Ectodermal cell (in vitro differentiated cells): Measurements from ENCODE around the gene PRKG2.
"Not testable (repeated sequence)": the region's sequence is repeated elsewhere in the genome, so short reads cannot be mapped to it uniquely, and the experiment has no call there.

Experiments
- H3K27ac ChIP-seq: 2 replicates; pipeline ENCODE4 v1.7.0; 2013; ENCODE audit warnings: mild to moderate bottlenecking, low read depth, low read length; ENCODE audit not compliant: insufficient read depth, poor library complexity, severe bottlenecking
- H3K27me3 ChIP-seq: 2 replicates; pipeline ENCODE4 v1.7.0; 2013; ENCODE audit warnings: mild to moderate bottlenecking, low read length; ENCODE audit not compliant: insufficient read depth, control insufficient read depth, poor library complexity, severe bottlenecking
- H3K36me3 ChIP-seq: one replicate; pipeline ENCODE4 v1.7.0; 2013; ENCODE audit warnings: low read length; ENCODE audit not compliant: control insufficient read depth, insufficient read depth
- H3K4me1 ChIP-seq: one replicate; pipeline ENCODE4 v1.7.0; 2013; ENCODE audit warnings: low read length; ENCODE audit not compliant: control insufficient read depth, insufficient read depth
- H3K4me3 ChIP-seq: 2 replicates; pipeline ENCODE4 v1.7.0; 2013; ENCODE audit warnings: low read depth, low read length, control low read depth; ENCODE audit not compliant: insufficient read depth
- H3K9me3 ChIP-seq: 2 replicates; pipeline ENCODE4 v1.7.0; 2013; ENCODE audit warnings: mild to moderate bottlenecking, low read length, moderate library complexity; ENCODE audit not compliant: control insufficient read depth
- WGBS, 2 experiments: methylation state at CpG; one replicate each; pipeline ENCODE4 v1.1.7; 2013; ENCODE audit warnings: missing lambda C conversion rate in 2 of 2; 5-methylcytosine and 5-hydroxymethylcytosine counted together

The PRKG2 gene

GRCh38 chr4:81162752-81163458, 52.1 kb downstream of the PRKG2 start:
- no peaks in the 10 kb centered on the region for H3K9me3 ChIP-seq
- no peak overlapping the region for H3K27ac ChIP-seq
- H3K36me3 ChIP-seq: no peaks in the 10 kb centered on the region
- no peak overlapping the region for H3K4me3 ChIP-seq
- H3K27me3 ChIP-seq: no peaks in the 10 kb centered on the region
- no peaks in the 10 kb centered on the region for H3K4me1 ChIP-seq
- 91% methylated on average over 4 of the region's 4 CpGs for WGBS, 2 experiments

- peak overlapping the region; percentile 6 for H3K4me3 ChIP-seq
- H3K4me1 ChIP-seq, H3K9me3 ChIP-seq, H3K27ac ChIP-seq, H3K27me3 ChIP-seq, H3K36me3 ChIP-seq: not testable (repeated sequence)
- WGBS, 2 experiments: 57 to 63% methylated on average over 26 to 28 of the region's 30 CpGs
Observed at GRCh38 chr4:81153714-81154323, 61.2 kb downstream of the PRKG2 start.

GRCh38 chr4:81152839-81153713, 61.9 kb downstream of the PRKG2 start:
- no peak overlapping the region for H3K4me3 ChIP-seq
- no peaks in the 10 kb centered on the region for H3K36me3 ChIP-seq
- no peaks in the 10 kb centered on the region for H3K9me3 ChIP-seq
- H3K27ac ChIP-seq: no peak overlapping the region
- H3K4me1 ChIP-seq: no peaks in the 10 kb centered on the region
- 100% methylated on average over 1 of the region's 1 CpG for WGBS, 2 experiments
- no peaks in the 10 kb centered on the region for H3K27me3 ChIP-seq

GRCh38 chr4:81149976-81150375, 65.0 kb downstream of the PRKG2 start:
- no peaks in the 10 kb centered on the region for H3K9me3 ChIP-seq
- H3K4me1 ChIP-seq: no peaks in the 10 kb centered on the region
- no peak overlapping the region for H3K4me3 ChIP-seq

GRCh38 chr4:81148576-81148975, 66.4 kb downstream of the PRKG2 start:
- Histone ChIP-seq H3K27me3 (no peaks in the 10 kb centered on the region), H3K4me3 (no peak overlapping the region), H3K27ac (no peak overlapping the region), H3K9me3 (no peaks in the 10 kb centered on the region), H3K36me3 (no peaks in the 10 kb centered on the region), H3K4me1 (no peaks in the 10 kb centered on the region)
- WGBS, 2 experiments: 95 to 98% methylated on average over 4 of the region's 6 CpGs

More at GRCh38 chr4:81149976-81150375, 65.0 kb downstream of the PRKG2 start:
- no peaks in the 10 kb centered on the region for H3K36me3 ChIP-seq
- H3K27me3 ChIP-seq: no peaks in the 10 kb centered on the region
- no peak overlapping the region for H3K27ac ChIP-seq

- Histone ChIP-seq H3K27me3 (no peaks in the 10 kb centered on the region), H3K4me1 (no peaks in the 10 kb centered on the region), H3K4me3 (no peak overlapping the region), H3K27ac (no peak overlapping the region), H3K36me3 (no peaks in the 10 kb centered on the region), H3K9me3 (no peaks in the 10 kb centered on the region)
Observed at GRCh38 chr4:81146466-81146865, 68.6 kb downstream of the PRKG2 start.

- Histone ChIP-seq H3K27me3 (no peaks in the 10 kb centered on the region), H3K27ac (no peak overlapping the region), H3K9me3 (no peaks in the 10 kb centered on the region), H3K4me3 (no peak overlapping the region), H3K4me1 (no peaks in the 10 kb centered on the region), H3K36me3 (no peaks in the 10 kb centered on the region)
- WGBS, 2 experiments: 80 to 100% methylated on average over 1 to 2 of the region's 2 CpGs
Observed at GRCh38 chr4:81143183-81143582, 71.8 kb downstream of the PRKG2 start.

- Histone ChIP-seq H3K27me3 (no peaks in the 10 kb centered on the region), H3K9me3 (no peaks in the 10 kb centered on the region), H3K4me3 (no peak overlapping the region), H3K36me3 (no peaks in the 10 kb centered on the region), H3K4me1 (no peaks in the 10 kb centered on the region), H3K27ac (no peak overlapping the region)
- WGBS, 2 experiments: 92 to 96% methylated on average over 5 to 7 of the region's 7 CpGs
Observed at GRCh38 chr4:81142744-81143143, 72.3 kb downstream of the PRKG2 start.

GRCh38 chr4:81137894-81138293, 77.1 kb downstream of the PRKG2 start:
- Histone ChIP-seq H3K4me1 (no peaks in the 10 kb centered on the region), H3K36me3 (no peaks in the 10 kb centered on the region), H3K9me3 (no peaks in the 10 kb centered on the region), H3K27me3 (no peaks in the 10 kb centered on the region), H3K4me3 (no peak overlapping the region), H3K27ac (no peak overlapping the region)
- WGBS, 2 experiments: 94% methylated on average over 4 of the region's 4 CpGs

- WGBS, 2 experiments: 82 to 83% methylated on average over 2 of the region's 3 CpGs
- H3K36me3 ChIP-seq: no peaks in the 10 kb centered on the region
Observed at GRCh38 chr4:81137446-81137845, 77.6 kb downstream of the PRKG2 start.

More at GRCh38 chr4:81137446-81137845, 77.6 kb downstream of the PRKG2 start:
- Histone ChIP-seq H3K27me3 (no peaks in the 10 kb centered on the region), H3K4me1 (no peaks in the 10 kb centered on the region), H3K4me3 (no peak overlapping the region), H3K9me3 (no peaks in the 10 kb centered on the region), H3K27ac (no peak overlapping the region)
